ENCODE results near the gene ZMIZ1. TPM values are rescaled to one million over a fixed set of nuclear protein-coding genes. Genes with fewer than 3 reads are reported as not detected.
A peak's percentile ranks its signal among the peaks of the same experiment; 100 is the strongest.

ZMIZ1 gene
- polyA plus RNA-seq, 2 of the 4 experiments (the other 2 are of a cell fraction), result 8.1 to 30.3 TPM

DNA sequence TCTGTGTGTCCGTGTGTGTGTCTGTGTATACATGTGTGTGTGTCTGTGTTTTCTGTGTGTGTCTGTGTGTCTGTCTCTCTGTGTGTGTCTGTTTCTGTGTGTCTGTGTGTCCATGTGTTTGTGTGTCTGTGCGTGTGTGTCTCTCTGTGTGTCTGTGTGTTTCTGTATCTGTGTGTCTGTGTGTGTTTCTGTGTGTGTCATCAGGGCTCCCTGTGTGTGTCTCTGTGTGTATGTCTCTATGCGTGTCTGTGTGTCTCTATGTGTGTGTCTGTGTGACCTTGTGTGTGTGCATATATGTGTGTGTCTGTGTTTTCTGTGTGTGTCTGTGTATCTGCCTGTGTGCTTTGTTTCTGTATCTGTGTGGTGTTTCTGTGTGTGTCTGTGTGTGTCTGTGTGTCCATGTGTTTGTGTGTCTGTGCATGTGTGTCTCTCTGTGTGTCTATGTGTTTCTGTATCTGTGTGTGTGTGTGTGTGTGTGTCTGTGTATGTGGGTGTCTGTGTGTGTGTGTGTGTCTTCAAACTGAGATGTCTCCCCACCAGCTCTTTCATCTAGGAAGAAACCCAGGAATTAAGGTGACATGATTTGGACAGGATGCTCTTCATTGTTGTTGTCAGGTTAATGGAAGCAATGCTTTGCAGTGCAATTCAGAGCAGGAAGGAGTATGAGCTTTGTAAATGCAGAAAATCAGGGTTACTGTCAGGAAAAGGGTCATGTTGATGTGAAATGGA, 257.8 kb downstream of the ZMIZ1 start:
- ChIA-PET CTCF (interaction anchor here (1.0 to 1.2 kb wide), 2 partner anchors 14 to 167 kb away, joined by 3 read pairs; no protein-coding TSS in a partner anchor), POLR2A (no interaction called here)
- Histone ChIP-seq H3K4me1 (peaks cover 20% of the 10 kb centered on the region), H3K9me3 (no peaks in the 10 kb centered on the region), H3K4me3 (no peak overlapping the region), H3K27ac (no peak overlapping the region), H3K4me2 (no peak overlapping the region)
- ATAC-seq (no peak), FAIRE-seq (peak; percentile 23), DNase-seq (ENCODE audit: low read depth in 1 of 2, low spot score in 1 of 2) (no peak)
- 84% methylated on average over 3 of the region's 3 CpGs for WGBS (ENCODE audit: missing lambda C conversion rate)
- no peak for TF ChIP-seq FOSL2 (IDR thresholded peaks at IDR 0.05)
- no peak for TF ChIP-seq FOSL2 (CRISPR knock-in tag; IDR thresholded peaks at IDR 0.05)
- no peak for TF ChIP-seq POLR2AphosphoS2 (conservative IDR thresholded peaks at IDR 0.05; ENCODE audit: low read length)
- TF ChIP-seq HDAC2 (IDR thresholded peaks at IDR 0.05), result no peak
- no peak for TF ChIP-seq BHLHE40 (IDR thresholded peaks at IDR 0.05; ENCODE audit: low read depth, low read length)
- no peak for TF ChIP-seq HOXA7 (CRISPR knock-in tag; IDR thresholded peaks at IDR 0.05)
- no peak for TF ChIP-seq SMC3 (IDR thresholded peaks at IDR 0.05)

DNA sequence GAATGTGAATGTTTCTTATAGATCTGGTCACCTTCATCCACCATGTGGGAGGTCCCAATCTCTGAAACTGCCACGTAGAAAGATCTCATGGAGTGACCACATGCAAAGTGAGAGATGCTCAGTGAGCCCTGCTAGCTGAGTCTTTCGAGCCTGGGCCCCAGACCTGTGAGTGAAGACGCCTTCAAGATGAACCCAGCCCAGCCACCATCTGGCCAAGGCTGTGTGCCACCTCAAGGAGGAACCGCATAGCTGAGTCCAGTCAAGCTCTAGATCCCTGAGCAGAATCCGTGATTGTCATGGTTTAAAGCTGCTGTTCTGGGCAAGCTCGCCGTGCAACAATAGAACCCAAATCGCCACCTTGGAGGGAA, 258.3 kb downstream of the ZMIZ1 start:
- POLR2A ChIA-PET, result no interaction called here
- peaks cover 18% of the 10 kb centered on the region for H3K4me1 ChIP-seq
- 88% methylated on average over 8 of the region's 8 CpGs for WGBS (ENCODE audit: missing lambda C conversion rate)
- CTCF ChIA-PET, result interaction anchor here (1.0 to 1.2 kb wide), 2 partner anchors 13 to 166 kb away, joined by 3 read pairs; no protein-coding TSS in a partner anchor
- TF ChIP-seq CEBPB (IDR thresholded peaks at IDR 0.05), result no peak
- TF ChIP-seq ZNF302 (CRISPR knock-in tag; IDR thresholded peaks at IDR 0.05), result no peak
- no peak for TF ChIP-seq RARB (CRISPR knock-in tag; IDR thresholded peaks at IDR 0.05)
- TF ChIP-seq, protein P1, sequence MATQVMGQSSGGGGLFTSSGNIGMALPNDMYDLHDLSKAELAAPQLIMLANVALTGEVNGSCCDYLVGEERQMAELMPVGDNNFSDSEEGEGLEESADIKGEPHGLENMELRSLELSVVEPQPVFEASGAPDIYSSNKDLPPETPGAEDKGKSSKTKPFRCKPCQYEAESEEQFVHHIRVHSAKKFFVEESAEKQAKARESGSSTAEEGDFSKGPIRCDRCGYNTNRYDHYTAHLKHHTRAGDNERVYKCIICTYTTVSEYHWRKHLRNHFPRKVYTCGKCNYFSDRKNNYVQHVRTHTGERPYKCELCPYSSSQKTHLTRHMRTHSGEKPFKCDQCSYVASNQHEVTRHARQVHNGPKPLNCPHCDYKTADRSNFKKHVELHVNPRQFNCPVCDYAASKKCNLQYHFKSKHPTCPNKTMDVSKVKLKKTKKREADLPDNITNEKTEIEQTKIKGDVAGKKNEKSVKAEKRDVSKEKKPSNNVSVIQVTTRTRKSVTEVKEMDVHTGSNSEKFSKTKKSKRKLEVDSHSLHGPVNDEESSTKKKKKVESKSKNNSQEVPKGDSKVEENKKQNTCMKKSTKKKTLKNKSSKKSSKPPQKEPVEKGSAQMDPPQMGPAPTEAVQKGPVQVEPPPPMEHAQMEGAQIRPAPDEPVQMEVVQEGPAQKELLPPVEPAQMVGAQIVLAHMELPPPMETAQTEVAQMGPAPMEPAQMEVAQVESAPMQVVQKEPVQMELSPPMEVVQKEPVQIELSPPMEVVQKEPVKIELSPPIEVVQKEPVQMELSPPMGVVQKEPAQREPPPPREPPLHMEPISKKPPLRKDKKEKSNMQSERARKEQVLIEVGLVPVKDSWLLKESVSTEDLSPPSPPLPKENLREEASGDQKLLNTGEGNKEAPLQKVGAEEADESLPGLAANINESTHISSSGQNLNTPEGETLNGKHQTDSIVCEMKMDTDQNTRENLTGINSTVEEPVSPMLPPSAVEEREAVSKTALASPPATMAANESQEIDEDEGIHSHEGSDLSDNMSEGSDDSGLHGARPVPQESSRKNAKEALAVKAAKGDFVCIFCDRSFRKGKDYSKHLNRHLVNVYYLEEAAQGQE (IDR thresholded peaks at IDR 0.05), result no peak
- no peak for TF ChIP-seq MYC (IDR thresholded peaks at IDR 0.05; ENCODE audit: borderline replicate concordance, low read length)
- no peak for TF ChIP-seq CHD2 (IDR thresholded peaks at IDR 0.05; ENCODE audit: low read length, partially characterized antibody)
- TF ChIP-seq KDM1A (IDR thresholded peaks at IDR 0.05; ENCODE audit: low read depth), result no peak
- TF ChIP-seq SMC3 (IDR thresholded peaks at IDR 0.05), result no peak
- no peak for TF ChIP-seq RNF2 (IDR thresholded peaks at IDR 0.05; ENCODE audit: borderline replicate concordance, low read depth)
- TF ChIP-seq TFCP2L1 (CRISPR knock-in tag; IDR thresholded peaks at IDR 0.05), result no peak
- TF ChIP-seq MAFK (IDR thresholded peaks at IDR 0.05; ENCODE audit: partially characterized antibody), result no peak
- TF ChIP-seq, protein P2, sequence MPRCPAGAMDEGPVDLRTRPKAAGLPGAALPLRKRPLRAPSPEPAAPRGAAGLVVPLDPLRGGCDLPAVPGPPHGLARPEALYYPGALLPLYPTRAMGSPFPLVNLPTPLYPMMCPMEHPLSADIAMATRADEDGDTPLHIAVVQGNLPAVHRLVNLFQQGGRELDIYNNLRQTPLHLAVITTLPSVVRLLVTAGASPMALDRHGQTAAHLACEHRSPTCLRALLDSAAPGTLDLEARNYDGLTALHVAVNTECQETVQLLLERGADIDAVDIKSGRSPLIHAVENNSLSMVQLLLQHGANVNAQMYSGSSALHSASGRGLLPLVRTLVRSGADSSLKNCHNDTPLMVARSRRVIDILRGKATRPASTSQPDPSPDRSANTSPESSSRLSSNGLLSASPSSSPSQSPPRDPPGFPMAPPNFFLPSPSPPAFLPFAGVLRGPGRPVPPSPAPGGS (IDR thresholded peaks at IDR 0.05), result no peak
- TF ChIP-seq, protein P3, sequence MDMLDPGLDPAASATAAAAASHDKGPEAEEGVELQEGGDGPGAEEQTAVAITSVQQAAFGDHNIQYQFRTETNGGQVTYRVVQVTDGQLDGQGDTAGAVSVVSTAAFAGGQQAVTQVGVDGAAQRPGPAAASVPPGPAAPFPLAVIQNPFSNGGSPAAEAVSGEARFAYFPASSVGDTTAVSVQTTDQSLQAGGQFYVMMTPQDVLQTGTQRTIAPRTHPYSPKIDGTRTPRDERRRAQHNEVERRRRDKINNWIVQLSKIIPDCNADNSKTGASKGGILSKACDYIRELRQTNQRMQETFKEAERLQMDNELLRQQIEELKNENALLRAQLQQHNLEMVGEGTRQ (IDR thresholded peaks at IDR 0.05), result no peak
- no peak overlapping the region for H3K4me3 ChIP-seq
- FAIRE-seq (no peak), ATAC-seq (no peak), DNase-seq (ENCODE audit: low read depth in 1 of 2, low spot score in 1 of 2) (no peak)
- 0 out of 3 replicates have a peak, but pooled peaks cover under 1% of the 10 kb centered on the region for H3K9me3 ChIP-seq
- H3K27ac ChIP-seq, result no peak overlapping the region
- no peak overlapping the region for H3K4me2 ChIP-seq
